OCI-LY1 (cell line): ENCODE results near the gene CNTN5.

ENCODE experiments used
- H2AFZ ChIP-seq: fragments of 200-600 bp; sonication (generic), shearing (Covaris generic); 2 replicates; pipeline ENCODE4 v1.6.0; 2014; ENCODE audit warnings: antibody characterized with exemption, mild to moderate bottlenecking, low read length
- H3F3A ChIP-seq: fragments of 200-600 bp; sonication (generic), shearing (Covaris generic); 2 replicates; pipeline ENCODE4 v1.6.0; 2014; ENCODE audit warnings: mild to moderate bottlenecking, antibody characterized with exemption, low read length, moderate library complexity; ENCODE audit not compliant: insufficient read depth
- H3K27ac ChIP-seq: fragments of 200-600 bp; sonication (generic); 2 replicates; pipeline ENCODE4 v1.5.1; 2014; ENCODE audit warnings: low read length, mixed run types, mild to moderate bottlenecking, low read depth; ENCODE audit not compliant: poor library complexity, severe bottlenecking
- H3K27me3 ChIP-seq: fragments of 200-600 bp; sonication (generic); 2 replicates; pipeline ENCODE4 v1.6.0; 2014; ENCODE audit warnings: antibody characterized with exemption, mild to moderate bottlenecking, low read length, moderate library complexity; ENCODE audit not compliant: insufficient read depth
- H3K36me3 ChIP-seq: fragments of 200-600 bp; sonication (generic); 2 replicates; pipeline ENCODE4 v1.6.1; 2014; ENCODE audit warnings: mild to moderate bottlenecking, antibody characterized with exemption, low read length, moderate library complexity, mixed read lengths; ENCODE audit not compliant: insufficient read depth
- H3K4me1 ChIP-seq: fragments of 200-600 bp; sonication (generic); 2 replicates; pipeline ENCODE4 v1.5.1; 2014; ENCODE audit warnings: mild to moderate bottlenecking, low read length, moderate library complexity; ENCODE audit not compliant: insufficient read depth, severe bottlenecking
- H3K4me2 ChIP-seq: fragments of 200-600 bp; sonication (generic), shearing (Covaris generic); 2 replicates; pipeline ENCODE4 v1.6.1; 2014; ENCODE audit warnings: low read length
- H3K4me3 ChIP-seq: fragments of 200-600 bp; sonication (generic); 2 replicates; pipeline ENCODE4 v1.5.1; 2014; ENCODE audit warnings: low read length, low read depth, mild to moderate bottlenecking, mixed read lengths; ENCODE audit not compliant: poor library complexity, severe bottlenecking
- H3K79me2 ChIP-seq: fragments of 200-600 bp; shearing (Covaris generic); 2 replicates; pipeline ENCODE4 v1.6.1; 2016; ENCODE audit warnings: mixed run types, low read length, mixed read lengths; ENCODE audit not compliant: insufficient read depth
- H3K9ac ChIP-seq: fragments of 200-600 bp; sonication (generic), shearing (Covaris generic); 2 replicates; pipeline ENCODE4 v1.6.1; 2014; ENCODE audit warnings: mild to moderate bottlenecking, low read length, mixed read lengths
- H3K9me2 ChIP-seq: fragments of 200-600 bp; sonication (generic), shearing (Covaris generic); 2 replicates; pipeline ENCODE4 v1.6.1; 2014; ENCODE audit warnings: low read depth, mild to moderate bottlenecking, low read length, mixed read lengths
- H3K9me3 ChIP-seq: fragments of 200-600 bp; shearing (Covaris generic); 2 replicates; pipeline ENCODE4 v1.6.1; 2014; ENCODE audit warnings: low read length, mixed read lengths
- H4K20me1 ChIP-seq: fragments of 200-600 bp; sonication (generic), shearing (Covaris generic); 2 replicates; pipeline ENCODE4 v1.6.0; 2016; ENCODE audit warnings: mild to moderate bottlenecking, low read length; ENCODE audit not compliant: insufficient read depth
- CTCF ChIP-seq: fragments of 200-600 bp; sonication (generic), shearing (Covaris generic); IDR thresholded peaks from 2 replicates; pipeline ENCODE4 v1.5.1; 2017; ENCODE audit warnings: mild to moderate bottlenecking, antibody characterized with exemption, low read length, moderate library complexity, mixed read lengths
- EZH2 ChIP-seq: fragments of 200-600 bp; sonication (generic), shearing (Covaris generic); IDR thresholded peaks from 2 replicates; pipeline ENCODE4 v1.8.0; 2017; ENCODE audit warnings: borderline replicate concordance, mixed run types, mild to moderate bottlenecking, antibody characterized with exemption, low read length, moderate library complexity, mixed read lengths

CNTN5 gene

GRCh38 chr11:100163471-100163870 is 1142.7 kb downstream of the CNTN5 start:
- Histone ChIP-seq H3K9me3 (no peaks in the 10 kb centered on the region), H2AFZ (no peak overlapping the region), H4K20me1 (no peaks in the 10 kb centered on the region), H3K4me3 (no peak overlapping the region), H3K4me1 (no peaks in the 10 kb centered on the region), H3K36me3 (no peaks in the 10 kb centered on the region), H3K9ac (no peak overlapping the region), H3K4me2 (no peak overlapping the region), H3K9me2 (no peaks in the 10 kb centered on the region), H3K79me2 (no peaks in the 10 kb centered on the region), H3F3A (no peaks in the 10 kb centered on the region), H3K27me3 (no peaks in the 10 kb centered on the region), H3K27ac (no peak overlapping the region)
- TF ChIP-seq EZH2 (no peak), CTCF (no peak)

- Histone ChIP-seq H4K20me1 (no peaks in the 10 kb centered on the region), H3K27me3 (no peaks in the 10 kb centered on the region), H3F3A (no peaks in the 10 kb centered on the region), H3K27ac (no peak overlapping the region), H3K36me3 (no peaks in the 10 kb centered on the region), H3K4me2 (no peak overlapping the region), H3K79me2 (no peaks in the 10 kb centered on the region), H3K9me2 (no peaks in the 10 kb centered on the region), H3K4me1 (no peaks in the 10 kb centered on the region), H3K4me3 (no peak overlapping the region), H3K9ac (no peak overlapping the region), H3K9me3 (no peaks in the 10 kb centered on the region), H2AFZ (no peak overlapping the region)
- no peak for TF ChIP-seq CTCF
- no peak for TF ChIP-seq EZH2
These were observed 1154.1 kb downstream of the CNTN5 start for GRCh38 chr11:100174881-100175280.

GRCh38 chr11:100176456-100176855 is 1155.7 kb downstream of the CNTN5 start:
- H3K9me2 ChIP-seq = no peaks in the 10 kb centered on the region
- no peak overlapping the region for H2AFZ ChIP-seq
- no peak overlapping the region for H3K4me3 ChIP-seq

More at GRCh38 chr11:100176456-100176855, 1155.7 kb downstream of the CNTN5 start:
- Histone ChIP-seq H4K20me1 (no peaks in the 10 kb centered on the region), H3K79me2 (no peaks in the 10 kb centered on the region), H3K36me3 (no peaks in the 10 kb centered on the region), H3F3A (no peaks in the 10 kb centered on the region), H3K4me2 (no peak overlapping the region), H3K27ac (no peak overlapping the region), H3K27me3 (no peaks in the 10 kb centered on the region), H3K9me3 (no peaks in the 10 kb centered on the region), H3K4me1 (no peaks in the 10 kb centered on the region), H3K9ac (no peak overlapping the region)
- no peak for TF ChIP-seq CTCF
- TF ChIP-seq EZH2 = no peak
